HG03442 (cell line): ENCODE data around the gene SIX4.

Source experiments
- ATAC-seq: cut with Tn5 transposase; IDR thresholded peaks from one replicate; pipeline ENCODE4 v1.9.1; 2021; ENCODE audit warnings: mild to moderate bottlenecking, moderate library complexity; ENCODE audit not compliant: unreplicated experiment

The SIX4 gene

GRCh38 chr14:60722357-60723115 is 1.6 kb downstream of the SIX4 start:
- no peak for ATAC-seq

- ATAC-seq: no peak
These were observed 2.1 kb downstream of the SIX4 start for GRCh38 chr14:60722107-60722356.

- ATAC-seq: no peak
These were observed 2.6 kb downstream of the SIX4 start for GRCh38 chr14:60721326-60722106.

- no peak for ATAC-seq
These were observed 3.2 kb downstream of the SIX4 start for GRCh38 chr14:60720962-60721325.

GRCh38 chr14:60720391-60720790 is 3.8 kb downstream of the SIX4 start:
- no peak for ATAC-seq

- no peak for ATAC-seq
These were observed 10.6 kb downstream of the SIX4 start for GRCh38 chr14:60713513-60713912.

- ATAC-seq: no peak
These were observed 13.7 kb downstream of the SIX4 start for GRCh38 chr14:60710494-60710893.

GRCh38 chr14:60707858-60708257 is 16.3 kb downstream of the SIX4 start:
- ATAC-seq: no peak

GRCh38 chr14:60705100-60705499 is 19.1 kb downstream of the SIX4 start:
- ATAC-seq: no peak

GRCh38 chr14:60700598-60700997 is 23.6 kb downstream of the SIX4 start:
- no peak for ATAC-seq

- ATAC-seq: no peak
These were observed 28.8 kb downstream of the SIX4 start for GRCh38 chr14:60695327-60695726.

- ATAC-seq: no peak
These were observed 32.6 kb downstream of the SIX4 start for GRCh38 chr14:60691383-60692113.

- ATAC-seq: no peak
These were observed 37.3 kb downstream of the SIX4 start for GRCh38 chr14:60686865-60687264.

- no peak for ATAC-seq
These were observed 39.9 kb downstream of the SIX4 start for GRCh38 chr14:60684203-60684602.

GRCh38 chr14:60681271-60681670 is 42.9 kb downstream of the SIX4 start:
- no peak for ATAC-seq

GRCh38 chr14:60680511-60680910 is 43.6 kb downstream of the SIX4 start:
- ATAC-seq: no peak

GRCh38 chr14:60679566-60680258 is 44.4 kb downstream of the SIX4 start:
- no peak for ATAC-seq

GRCh38 chr14:60677701-60678100 is 46.5 kb downstream of the SIX4 start:
- no peak for ATAC-seq

GRCh38 chr14:60670989-60671388 is 53.2 kb downstream of the SIX4 start:
- ATAC-seq: no peak

GRCh38 chr14:60668431-60669112 is 55.6 kb downstream of the SIX4 start:
- ATAC-seq: no peak

- ATAC-seq: no peak
These were observed 59.0 kb downstream of the SIX4 start for GRCh38 chr14:60665177-60665550.
